ENCODE measurements around the gene HEATR5A.
"Not testable (repeated sequence)": the region's sequence is repeated elsewhere in the genome, so short reads cannot be mapped to it uniquely, and the experiment has no call there.

DNA sequence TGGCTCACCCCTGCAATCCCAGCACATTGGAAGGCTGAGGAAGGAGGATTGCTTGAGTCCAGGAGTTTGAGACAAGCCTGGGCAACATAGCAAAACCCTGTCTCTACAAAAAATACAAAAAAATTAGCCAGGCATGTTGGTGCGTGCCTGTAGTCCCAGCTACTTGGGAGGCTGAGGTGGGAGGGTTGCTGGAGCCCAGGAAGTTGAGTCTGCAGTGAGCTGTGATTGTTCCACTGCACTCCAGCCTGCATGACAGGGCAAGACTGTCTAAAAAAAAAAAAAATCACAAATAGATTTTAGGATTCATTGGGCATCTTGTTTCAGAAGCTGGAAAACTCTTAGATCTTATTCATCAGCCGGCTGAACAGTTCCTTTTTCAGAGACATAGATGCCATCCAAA lies 42.1 kb upstream of the HEATR5A start:
- TF ChIP-seq POLR2AphosphoS5, POLR2A, EP300 (IDR thresholded peaks at IDR 0.05): not testable (repeated sequence)
- TF ChIP-seq, protein P1, sequence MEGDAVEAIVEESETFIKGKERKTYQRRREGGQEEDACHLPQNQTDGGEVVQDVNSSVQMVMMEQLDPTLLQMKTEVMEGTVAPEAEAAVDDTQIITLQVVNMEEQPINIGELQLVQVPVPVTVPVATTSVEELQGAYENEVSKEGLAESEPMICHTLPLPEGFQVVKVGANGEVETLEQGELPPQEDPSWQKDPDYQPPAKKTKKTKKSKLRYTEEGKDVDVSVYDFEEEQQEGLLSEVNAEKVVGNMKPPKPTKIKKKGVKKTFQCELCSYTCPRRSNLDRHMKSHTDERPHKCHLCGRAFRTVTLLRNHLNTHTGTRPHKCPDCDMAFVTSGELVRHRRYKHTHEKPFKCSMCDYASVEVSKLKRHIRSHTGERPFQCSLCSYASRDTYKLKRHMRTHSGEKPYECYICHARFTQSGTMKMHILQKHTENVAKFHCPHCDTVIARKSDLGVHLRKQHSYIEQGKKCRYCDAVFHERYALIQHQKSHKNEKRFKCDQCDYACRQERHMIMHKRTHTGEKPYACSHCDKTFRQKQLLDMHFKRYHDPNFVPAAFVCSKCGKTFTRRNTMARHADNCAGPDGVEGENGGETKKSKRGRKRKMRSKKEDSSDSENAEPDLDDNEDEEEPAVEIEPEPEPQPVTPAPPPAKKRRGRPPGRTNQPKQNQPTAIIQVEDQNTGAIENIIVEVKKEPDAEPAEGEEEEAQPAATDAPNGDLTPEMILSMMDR (IDR thresholded peaks at IDR 0.05): not testable (repeated sequence)

All from gastroesophageal sphincter (tissue), 3 donors.